Measurements from ENCODE around the gene NPAS3. TPM values are rescaled to one million over a fixed set of nuclear protein-coding genes. Genes with fewer than 3 reads are reported as not detected.

The NPAS3 gene
- polyA plus RNA-seq (2013, experiment 1 of 2; ENCODE audit: insufficient read length): 0.45 TPM
- 0.45 TPM for polyA plus RNA-seq (2013, experiment 2 of 2; ENCODE audit: insufficient read length)

DNA sequence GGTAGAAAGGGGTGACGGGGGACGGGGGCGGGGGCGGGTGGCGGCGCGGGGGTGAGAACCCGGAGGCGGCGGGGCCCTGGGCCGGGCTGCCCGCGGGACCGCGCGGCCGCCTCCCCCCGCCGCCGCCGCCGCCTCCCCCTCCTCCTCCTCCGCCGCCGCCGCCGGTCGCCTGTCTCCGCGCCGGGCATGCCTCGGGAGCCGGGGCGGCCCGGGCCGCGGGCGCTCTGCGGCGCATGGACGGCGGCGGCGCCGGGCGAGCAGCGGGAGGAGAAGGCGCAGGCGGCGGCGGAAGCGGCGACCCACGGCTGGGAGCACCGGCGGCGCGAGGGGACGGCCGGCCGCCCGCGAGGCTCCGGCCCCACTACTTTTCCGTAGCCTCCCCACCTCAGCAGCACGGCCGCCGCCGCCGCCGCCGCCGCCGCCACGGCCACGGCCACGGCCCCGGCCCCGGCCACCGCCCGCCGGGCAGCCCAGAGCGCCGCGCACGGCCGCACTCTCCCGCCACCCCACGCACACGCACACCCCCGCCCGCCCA lies at the start of gene NPAS3:
Gene NPAS3, plus strand, starts transcription at position 161 of the 535 bp plus-strand sequence.
- DNase-seq: no peak

DNA sequence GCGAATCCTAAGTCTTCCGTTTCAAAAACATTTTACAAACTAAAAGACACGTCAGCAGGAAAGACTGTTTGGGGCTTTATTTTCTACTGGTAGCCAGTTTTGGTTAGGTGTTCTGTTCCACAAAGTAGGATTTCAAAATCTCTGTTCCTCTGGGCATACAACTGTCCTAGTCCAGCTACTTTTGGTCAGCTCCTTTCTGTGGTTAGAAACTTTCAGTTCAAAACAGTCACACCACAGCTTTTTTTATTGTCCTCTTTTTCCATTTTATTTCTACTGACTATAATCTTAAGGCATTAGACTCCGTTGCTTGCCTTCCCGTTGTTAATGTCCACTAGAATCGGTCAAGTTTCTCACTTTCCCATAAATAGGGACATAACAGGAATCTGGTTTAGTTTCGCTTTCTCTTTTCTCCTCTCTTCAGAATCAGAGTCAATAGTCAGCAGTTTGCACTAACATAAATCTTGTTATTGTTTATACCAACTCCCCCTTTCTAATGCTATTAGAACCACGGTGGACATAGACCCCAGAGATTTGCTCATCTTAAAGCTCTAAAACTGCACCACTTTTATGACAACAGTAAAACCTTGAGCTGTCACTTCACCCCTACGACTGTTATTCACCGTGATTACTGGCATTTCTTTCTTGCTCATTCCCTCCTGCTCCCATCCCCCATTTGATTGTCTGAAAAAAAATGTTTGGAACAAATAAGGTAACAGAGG lies 41.5 kb upstream of the NPAS3 start:
- no peak for DNase-seq

DNA sequence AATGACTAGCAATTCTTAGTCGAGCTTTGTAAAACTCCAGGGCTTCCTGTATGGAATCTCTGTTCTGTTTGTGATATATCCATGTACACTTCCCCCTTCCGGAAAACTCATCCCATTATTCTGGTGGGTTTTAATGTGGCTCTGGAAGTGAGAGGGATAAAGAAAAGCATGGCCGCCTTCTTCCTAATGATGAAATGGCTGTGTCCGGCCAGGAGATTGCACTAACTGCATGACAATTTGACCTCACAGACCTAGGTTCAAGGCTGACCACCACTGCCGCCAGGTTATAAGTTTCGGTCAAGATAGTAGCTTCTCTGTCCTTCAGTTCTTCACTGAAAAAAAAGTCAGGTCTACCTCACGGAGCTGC lies 41.0 kb upstream of the NPAS3 start:
- DNase-seq: no peak

DNA sequence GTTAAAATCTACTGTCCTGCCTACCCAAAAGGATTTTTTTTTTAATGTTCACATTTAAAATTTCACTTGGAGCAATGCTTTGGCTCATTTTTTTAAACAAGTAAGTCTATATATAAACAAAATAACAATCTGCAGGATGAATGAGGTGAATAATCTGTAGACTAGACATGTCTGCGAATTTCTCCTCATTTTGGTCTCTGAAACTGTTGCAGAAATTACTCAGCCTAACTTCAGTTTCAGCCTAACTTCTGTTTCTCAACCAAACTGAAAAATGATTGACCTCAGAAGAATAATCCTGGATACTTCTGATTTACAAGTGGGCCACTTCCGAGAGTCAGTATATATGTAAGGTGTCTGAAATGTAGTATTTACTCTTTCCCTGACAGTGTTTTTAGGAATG lies 39.8 kb upstream of the NPAS3 start:
- no peak for DNase-seq

DNA sequence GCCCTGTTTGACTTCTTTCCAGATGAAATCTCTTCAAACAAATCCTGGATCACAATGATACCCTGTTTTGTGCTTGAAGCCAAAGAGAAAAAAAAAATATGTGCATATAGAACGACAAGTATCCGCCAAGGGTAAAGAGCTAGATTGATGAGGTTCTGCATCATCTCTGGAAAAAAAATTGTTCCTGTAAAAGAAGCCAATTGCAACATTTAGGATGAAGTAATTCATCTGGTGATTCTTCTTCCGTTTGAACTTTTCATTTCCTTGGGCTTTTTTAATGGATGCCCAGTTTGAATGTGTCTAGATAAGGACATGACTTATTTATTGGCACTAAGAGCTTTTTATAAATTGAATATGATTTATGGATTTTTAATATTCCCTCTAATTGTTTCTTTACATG lies 38.1 kb upstream of the NPAS3 start:
- peak; percentile 10 for DNase-seq

DNA sequence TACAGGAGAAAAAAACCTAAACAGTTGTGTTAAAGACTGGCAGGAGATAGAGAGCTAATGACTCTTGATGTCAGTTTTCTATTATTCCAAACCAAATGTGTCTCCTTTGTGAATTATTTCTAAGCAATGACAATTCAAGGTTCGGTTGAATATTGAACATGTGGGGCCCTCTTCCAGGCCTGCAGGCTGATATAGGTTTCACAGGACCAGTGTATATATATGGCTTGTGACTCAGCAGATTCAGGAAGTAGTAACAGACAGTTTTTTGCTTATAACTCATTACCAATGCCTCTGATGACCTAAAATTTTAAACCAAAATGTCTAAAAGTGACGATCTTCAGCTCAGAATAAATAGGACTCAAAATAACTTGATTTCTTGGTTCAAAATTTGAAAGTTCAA lies 33.7 kb upstream of the NPAS3 start:
- no peak for DNase-seq

DNA sequence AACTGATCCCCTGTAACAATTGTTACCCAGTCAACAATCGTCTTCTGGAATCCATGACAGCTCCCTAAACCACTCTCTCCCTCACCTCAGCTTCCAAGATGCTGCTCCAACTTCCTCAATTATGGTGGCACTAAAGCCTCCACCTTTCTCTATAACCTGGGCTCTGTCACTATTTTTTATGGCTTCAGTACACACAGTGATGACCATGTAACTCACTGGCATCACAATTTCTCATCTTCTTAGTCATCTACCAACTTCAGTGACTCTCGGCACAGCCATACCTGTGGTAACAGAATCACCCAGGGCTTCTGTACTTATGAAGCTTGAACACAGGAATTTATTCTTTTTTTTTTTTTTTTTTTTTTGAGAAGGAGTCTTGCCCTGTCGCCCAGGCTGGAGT lies 32.0 kb upstream of the NPAS3 start:
- no peak for DNase-seq

DNA sequence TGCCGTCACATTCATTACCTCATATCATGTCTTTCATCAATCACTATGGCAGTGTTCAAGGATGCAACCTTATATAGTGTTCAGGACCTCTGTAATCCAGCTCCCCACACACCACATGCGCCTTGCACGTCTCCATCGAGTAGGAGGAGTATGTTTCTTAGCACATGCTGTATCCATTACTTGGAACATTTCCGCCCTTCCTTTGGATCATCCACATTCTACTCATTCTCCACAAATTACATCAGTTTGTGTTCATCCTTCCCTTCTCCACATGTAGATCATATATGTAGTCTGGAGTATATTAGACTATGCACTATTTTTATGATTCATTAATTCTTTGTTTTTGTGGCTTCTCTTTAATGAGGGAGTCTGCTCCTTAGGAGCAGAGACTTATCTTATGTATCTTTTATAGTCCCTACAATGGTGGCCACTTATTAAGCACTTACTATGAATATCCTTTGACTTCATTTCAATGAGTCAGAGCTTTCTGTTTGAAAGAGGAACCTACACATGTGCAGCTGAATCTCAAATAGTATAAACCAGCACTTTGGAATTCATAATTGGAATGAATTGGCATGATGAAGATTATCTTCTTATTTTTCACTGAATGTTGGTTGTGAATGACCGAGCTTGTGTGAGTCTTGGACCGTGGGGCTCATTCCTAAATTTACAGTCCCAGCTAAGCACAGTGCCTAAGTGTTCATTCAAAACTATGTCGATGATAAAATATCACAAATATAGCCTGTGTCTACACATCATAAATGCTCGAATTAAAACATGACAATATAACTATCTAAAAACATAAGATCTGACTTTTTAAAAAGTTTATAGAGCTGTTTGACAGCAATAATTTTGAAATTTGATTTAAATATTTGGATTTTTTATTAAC lies 30.2 kb upstream of the NPAS3 start:
- peak; percentile 77 for DNase-seq

DNA sequence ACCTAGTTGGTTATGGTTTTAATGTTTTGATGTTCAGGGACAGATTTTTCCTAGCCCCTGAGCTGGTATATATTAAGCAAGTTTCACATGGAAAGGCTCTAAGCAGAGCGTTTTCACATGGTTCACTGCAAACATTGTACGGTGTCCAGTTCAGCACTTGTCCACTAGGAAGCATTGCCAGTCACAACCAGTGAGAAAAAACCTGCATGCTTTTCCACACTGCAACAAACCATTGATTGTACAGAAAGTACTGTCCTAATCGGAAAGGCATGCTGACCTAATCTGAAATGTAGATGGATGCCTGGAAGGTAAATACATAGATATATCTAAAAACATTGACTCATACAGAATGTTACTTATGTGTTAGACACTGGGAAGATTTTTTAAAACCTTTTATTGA lies 25.0 kb upstream of the NPAS3 start:
- DNase-seq: peak; percentile 21

DNA sequence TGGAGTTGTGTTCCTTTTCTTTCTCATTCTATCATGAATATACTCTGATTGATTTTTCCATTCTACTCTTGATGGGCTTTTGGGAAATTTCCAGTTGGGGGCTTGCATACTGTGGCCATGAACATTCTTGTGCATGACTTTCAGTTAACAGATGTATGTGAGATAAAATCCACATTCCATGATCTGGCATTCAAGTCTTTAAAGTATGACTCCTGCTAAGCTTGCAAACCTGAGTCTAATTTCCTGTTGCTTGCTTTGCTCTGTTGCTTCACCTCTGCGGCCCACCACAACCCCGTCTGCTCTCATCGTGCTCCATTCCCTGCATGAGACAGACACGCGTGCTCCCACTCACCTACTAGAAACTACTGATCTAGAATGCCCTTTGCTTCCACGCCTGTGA lies 24.3 kb upstream of the NPAS3 start:
- DNase-seq: peak; percentile 40

DNA sequence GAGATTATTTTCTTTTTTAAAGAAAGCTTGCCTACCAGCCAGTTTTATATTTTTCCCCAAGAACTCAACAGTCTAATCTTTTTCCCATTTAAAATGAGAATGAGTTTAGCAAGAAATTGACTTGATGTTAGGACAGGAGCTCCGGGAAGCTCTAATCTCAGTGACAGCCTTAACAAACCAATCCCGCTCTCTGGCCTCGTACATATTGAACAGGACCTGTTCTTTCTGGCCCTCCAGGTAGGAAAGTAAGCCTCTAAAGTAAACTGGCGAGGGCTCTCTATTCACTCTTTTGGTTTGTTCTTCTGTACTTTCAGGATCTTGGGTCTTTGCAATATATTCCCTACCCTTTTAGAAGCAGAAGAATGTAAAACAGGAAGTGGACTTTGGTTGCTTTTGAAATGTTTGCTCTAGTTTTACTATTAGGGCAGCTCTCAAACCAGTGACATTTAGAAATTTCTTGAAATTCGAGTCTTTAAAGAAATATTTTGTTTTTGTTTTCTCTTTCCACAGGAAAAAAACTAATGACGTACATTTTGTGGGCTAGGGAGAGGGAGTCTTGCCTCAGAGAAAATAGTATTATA lies 17.9 kb upstream of the NPAS3 start:
- no peak for DNase-seq

DNA sequence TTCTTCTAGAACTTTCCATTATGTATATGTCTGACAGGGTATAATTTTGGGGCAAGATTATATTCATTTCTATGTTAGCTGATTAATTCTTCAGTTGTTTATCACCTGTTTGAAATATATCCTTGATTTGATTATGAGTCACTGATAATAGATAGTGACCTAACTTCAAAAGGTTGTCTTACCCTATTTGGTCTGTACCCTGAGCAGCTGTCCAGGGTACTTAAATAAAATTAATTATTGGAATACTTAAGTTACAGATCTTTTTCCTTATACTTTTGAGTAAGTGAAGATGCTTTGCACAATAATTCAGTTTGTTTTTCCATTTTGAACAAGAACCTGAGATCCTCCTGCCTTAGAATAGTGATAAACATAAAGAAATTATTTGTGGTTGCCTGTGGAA lies 13.2 kb upstream of the NPAS3 start:
- no peak for DNase-seq

DNA sequence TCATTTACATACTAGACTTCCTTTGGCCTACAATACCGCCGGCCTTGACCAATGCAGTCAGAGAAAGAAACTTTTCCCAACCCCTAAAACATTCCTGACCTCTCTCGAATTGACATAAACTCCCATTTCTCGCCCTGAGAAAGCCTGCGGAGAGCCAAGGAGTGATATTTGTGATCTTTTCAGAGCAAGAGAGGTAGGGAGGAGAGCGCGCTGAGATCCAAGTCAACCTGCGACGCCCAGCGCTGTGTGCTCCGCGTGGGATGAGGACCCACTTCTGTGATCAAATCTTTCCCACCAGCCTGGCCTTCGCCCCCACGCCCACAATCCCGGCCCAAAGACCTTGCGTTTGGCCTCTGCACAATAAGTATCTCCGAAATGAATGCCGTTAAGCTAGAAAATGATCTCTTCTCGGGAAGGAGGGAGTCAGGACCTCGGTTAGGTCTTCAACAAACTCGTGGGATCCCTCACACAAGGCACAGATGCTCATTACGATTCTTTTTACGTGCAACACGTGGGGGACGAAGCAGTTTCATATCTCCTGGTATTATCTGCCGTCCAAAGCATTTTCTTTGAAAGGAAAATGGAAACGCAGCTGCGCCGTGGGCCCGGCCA lies 6.3 kb upstream of the NPAS3 start:
- DNase-seq: no peak

DNA sequence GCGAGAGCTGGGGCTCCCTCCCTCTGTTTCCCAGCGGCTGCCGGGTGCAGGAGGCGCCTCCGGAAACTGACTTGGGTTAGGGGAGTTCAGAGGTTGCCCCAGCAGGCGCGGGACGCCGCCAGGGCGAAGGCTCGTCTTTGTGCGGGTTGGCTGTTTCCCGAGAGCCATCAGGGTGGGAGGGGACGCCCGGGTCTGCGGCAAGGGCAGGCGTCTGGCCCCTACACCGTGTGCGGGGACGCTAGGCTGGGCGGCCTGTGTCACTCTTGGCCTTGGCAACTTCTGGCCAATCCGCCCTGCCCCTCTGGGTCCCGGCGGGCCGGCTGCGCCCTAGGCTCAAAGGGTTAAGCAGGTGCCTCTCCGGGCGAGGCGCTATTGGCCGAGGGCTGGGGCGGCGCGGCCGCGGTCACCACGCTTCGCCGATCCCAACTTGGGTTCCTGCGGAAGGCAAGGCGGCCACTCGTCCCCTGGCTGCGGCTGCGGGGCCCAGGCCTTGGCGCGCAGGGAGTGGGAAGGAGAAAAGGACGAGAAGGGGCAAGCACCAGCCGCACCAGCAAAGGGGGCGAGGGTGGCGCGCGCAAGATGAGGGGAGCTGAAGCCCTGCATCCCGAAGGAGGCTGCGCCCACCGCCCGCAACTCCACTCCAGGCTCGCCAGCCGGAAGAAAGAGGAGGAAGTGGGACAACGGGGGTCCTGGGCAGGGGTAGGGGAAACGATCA lies 5.6 kb upstream of the NPAS3 start:
- DNase-seq: no peak

DNA sequence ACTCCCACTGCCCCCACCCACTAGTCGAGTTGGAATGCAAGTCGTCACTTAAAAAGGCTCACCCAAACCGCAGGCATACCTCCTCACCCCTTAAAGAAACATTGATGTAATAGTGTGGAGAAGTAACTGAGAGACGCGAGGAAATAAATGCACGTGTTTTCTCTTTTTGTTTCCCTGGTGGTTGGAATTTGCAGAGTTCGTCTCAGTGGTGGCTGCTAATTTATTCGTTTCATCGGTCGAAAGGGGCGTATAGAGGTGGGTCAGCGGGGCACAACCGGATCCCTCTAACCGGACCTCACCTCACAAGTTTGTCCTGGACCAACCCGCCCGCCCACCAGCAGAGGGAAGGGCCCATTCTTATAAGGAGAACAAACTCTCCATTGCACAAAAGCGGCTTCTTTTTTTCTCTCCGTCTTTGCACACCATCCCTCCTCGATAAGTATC lies 5.0 kb upstream of the NPAS3 start:
- peak; percentile 47 for DNase-seq

DNA sequence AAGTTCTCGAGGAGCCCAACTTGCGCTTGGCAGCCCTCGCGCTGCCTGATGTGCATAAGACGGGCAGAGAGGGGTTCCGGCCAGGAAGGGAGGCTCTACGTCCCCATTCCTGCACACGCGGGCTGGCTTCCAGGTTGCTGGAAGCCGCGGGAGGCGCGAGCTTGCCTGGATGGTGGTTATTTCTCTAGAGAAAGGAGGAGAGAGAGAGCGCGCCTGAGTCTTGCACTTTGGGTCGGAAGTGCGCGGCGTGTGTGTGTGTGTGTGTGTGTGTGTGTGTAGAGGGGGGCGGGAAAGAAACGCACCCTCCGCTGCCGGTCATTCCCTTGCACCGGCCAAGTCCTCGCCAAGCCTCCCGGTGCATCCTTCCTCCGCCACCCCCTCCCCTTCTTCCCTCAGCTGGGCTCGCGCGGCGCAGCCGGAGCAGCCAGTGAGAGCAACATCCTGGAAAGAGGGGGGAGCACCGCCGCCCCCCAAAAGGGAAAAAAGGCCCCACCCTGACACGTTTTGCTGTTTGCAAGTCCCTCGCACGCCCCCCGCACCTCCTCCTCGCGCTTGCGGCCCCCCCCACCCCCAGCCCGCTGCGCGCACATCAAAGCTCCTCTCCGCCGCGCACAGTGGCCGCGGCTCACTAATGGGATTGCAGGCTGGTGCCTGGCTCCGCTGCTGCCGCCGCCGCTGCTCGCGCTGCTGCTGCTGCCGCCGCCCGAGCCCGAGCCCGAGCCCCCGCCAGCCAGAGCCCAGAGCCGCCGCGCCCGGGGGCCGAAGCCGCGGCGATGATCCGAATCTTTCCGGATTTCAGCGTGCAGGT lies 4.4 kb upstream of the NPAS3 start:
- no peak for DNase-seq

DNA sequence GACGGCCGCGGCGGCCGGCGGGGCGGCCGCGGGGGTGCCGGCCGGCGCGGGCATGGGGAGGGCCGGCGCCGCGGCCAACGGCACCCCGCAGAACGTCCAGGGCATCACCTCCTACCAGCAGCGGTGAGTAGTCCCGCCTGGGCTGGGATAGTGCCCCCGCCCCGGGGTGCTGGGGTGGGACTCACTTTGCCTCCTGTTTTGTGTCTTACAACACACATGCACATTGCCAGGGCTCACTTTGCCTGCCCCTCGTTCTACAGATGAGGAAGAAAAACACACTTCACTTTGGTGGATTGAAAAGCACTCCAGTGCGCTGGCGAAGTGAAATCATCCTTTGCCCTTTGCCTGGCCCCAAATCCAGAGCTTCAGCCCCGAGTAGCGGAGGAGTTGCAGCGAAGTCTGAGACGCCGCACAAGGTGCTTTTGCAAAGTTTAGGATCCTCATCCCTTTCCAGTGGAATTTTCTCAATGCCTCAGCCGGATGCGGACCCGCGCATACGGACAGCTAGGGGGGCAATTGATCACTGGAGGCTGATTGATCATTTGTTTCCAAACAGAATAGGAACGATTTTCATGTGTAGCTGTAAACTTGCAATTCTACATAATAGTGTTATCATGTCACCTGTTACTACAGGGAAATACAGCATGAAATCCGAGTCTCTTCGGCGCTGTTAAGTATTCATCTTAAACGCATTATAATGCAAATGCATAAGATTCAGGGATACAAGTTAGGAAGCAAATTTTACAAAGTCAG lies 3.6 kb upstream of the NPAS3 start:
- no peak for DNase-seq

DNA sequence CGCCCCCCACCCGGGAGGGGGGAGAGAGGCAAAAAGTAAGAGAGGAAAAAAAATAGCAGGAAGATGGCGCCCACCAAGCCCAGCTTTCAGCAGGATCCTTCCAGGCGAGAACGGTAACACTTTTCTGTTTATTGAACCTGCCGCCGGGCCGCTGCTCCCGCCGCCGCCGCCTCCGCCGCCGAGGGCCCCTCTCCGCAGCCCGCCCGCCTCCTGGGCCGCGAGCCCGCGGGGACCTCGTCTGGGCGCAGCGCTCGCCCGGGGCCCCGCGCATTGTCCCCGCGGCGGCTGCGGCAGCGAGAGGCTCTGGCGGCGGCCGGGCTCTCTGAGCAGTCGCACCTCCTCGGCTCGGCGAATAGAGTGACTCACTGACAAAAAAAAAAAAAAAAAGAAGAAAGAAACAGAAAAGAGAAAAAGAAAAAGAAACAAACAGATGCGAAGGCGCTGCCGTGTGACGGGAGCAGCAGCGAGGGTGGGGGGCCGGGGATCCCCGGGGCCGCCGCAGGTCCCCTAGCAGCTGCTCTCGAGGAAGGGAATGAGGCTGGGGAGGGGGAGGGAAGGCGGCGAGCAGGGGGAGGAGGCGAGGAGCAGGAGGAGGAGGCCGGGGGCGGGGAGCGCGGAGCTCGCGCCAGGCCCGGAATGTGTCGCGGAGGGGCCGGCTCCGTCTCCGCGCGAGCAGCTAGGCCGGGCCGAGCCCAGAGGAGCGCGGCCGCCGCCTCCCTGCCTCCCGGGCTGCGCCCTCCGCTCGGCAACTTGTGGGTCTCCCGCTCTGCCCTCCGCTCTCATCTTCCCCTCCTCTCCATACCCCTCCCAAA lies 781 bp downstream of the NPAS3 start:
- DNase-seq: peak; percentile 77

DNA sequence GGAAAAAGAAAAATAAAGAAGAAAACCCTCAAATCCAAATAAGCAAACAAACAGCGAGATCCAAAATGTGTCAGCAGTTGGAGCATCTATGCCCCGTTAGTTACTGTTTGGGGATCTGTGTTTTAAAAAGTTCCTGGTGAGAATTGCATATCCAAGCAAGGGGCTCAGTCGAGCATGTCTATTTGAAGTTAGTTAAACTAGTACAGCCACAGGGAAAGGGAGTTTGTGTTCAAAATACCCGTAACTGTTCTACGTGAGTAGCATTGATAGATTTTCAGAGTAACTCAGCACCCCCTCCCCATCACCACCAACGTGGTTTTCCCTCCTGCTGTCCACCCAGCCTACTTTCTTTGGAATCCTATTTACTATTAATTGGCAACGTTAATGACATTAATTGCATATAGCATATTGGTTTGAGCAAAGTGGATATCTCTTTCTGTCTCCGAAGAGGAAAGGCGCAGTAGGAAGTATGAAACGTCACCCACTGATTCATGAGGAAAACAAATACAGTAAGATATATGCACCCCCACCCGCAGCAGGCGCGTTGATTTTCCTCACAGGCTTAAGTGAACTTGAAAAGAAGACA lies 1.5 kb downstream of the NPAS3 start:
- DNase-seq: no peak
